Transverse colon (tissue), 4 donors: ENCODE measurements around the gene CAMSAP3. TPM values are rescaled to one million over a fixed set of nuclear protein-coding genes. Genes with fewer than 3 reads are reported as not detected.

Source experiments
- DNase-seq: peaks from one replicate; pipeline ENCODE4 v3.0.0-alpha.2; 2019
- H3K27ac ChIP-seq, 4 donors: fragments of 200-600 bp; sonication (generic); 2 replicates each; pipeline ENCODE4 v1.5.1; 2016 to 2018; ENCODE audit warnings: inconsistent platforms in 4 of 4
- H3K27me3 ChIP-seq: fragments of 200-600 bp; sonication (generic); 2 replicates; pipeline ENCODE4 v1.5.1; 2017; ENCODE audit warnings: inconsistent platforms
- H3K36me3 ChIP-seq, 4 donors: fragments of 200-600 bp; sonication (generic); 2 replicates each; pipeline ENCODE4 v1.5.1; 2017 to 2019; ENCODE audit warnings: inconsistent platforms in 4 of 4
- H3K4me1 ChIP-seq, 4 donors: fragments of 200-600 bp; sonication (generic); 2 replicates each; pipeline ENCODE4 v1.5.1; 2017 to 2020; ENCODE audit warnings: inconsistent platforms in 4 of 4
- H3K4me3 ChIP-seq, 4 donors: fragments of 200-600 bp; sonication (generic); 1 replicate in 1 of 4; 2 replicates in 3 of 4; pipeline versions ENCODE4 v1.5.1 to v1.6.1; 2017 to 2019; ENCODE audit warnings: inconsistent platforms in 4 of 4
- H3K9me3 ChIP-seq, 2 donors: fragments of 200-600 bp; sonication (generic); 2 replicates each; pipeline ENCODE4 v1.5.1; 2017 to 2019; ENCODE audit warnings: inconsistent platforms in 2 of 2
- CTCF ChIP-seq, 5 experiments: fragments of 200-600 bp in 3 of 5; fragments of 450-650 bp in 2 of 5; sonication (generic) in 3 of 5; IDR thresholded peaks; 1 replicate in 2 of 5; 2 replicates in 3 of 5; pipeline ENCODE4 v1.5.1; 2016 to 2017; ENCODE audit warnings: antibody characterized with exemption in 5 of 5, inconsistent platforms in 3 of 5, mild to moderate bottlenecking in 2 of 5, moderate library complexity in 1 of 5
- EP300 ChIP-seq: sonication (generic); formaldehyde crosslinking; IDR thresholded peaks from one replicate; pipeline ENCODE4 v1.6.1; 2017; ENCODE audit warnings: antibody characterized with exemption, low read depth
- POLR2A ChIP-seq: fragments of 450-650 bp; IDR thresholded peaks from one replicate; pipeline ENCODE4 v1.6.1; 2016; ENCODE audit warnings: antibody characterized with exemption, mild to moderate bottlenecking, moderate library complexity
- POLR2AphosphoS5 ChIP-seq, 3 donors: sonication (generic); formaldehyde crosslinking; IDR thresholded peaks; one replicate each; pipeline ENCODE4 v1.6.1; 2016; ENCODE audit warnings: antibody characterized with exemption in 3 of 3
- WGBS, 2 donors: methylation state at CpG; one replicate each; pipeline ENCODE4 v1.1.5; 2018; ENCODE audit warnings: low coverage in 1 of 2; 5-methylcytosine and 5-hydroxymethylcytosine counted together
- in situ Hi-C, 4 donors: fragments of 200-750 bp; cut with MboI; loops; one replicate each; pipeline versions ENCODE4 v1.15.0 to v1.15.1; 2017; ENCODE audit warnings: low sequenced_read_pairs in 3 of 4, low pct_ligation_motif_present in 1 of 4, low pct_unique_long_range_greater_than_20kb in 1 of 4
- intact Hi-C: fragments of 100-400 bp; cut with DNase I; formaldehyde crosslinking; loops from one replicate; pipeline ENCODE4 v1.15.1; 2023; ENCODE audit warnings: low total_unique reads
- total RNA-seq, 4 donors: library from RNA; depleted of rRNA; stranded (reverse); fragments of >200 nt; gene quantifications; one replicate each; pipeline ENCODE4 v1.1.0, GENCODE V29; 2016

CAMSAP3 gene
- total RNA-seq, 4 donors from 2014 or later, result 36.2 to 114 (median 61.6) TPM

- intact Hi-C loops, result no loop called here
- Histone ChIP-seq H3K36me3 (peaks cover 0 to 30% (median 3%) of the 10 kb centered on the region in 4 donors), H3K9me3 (no peaks in the 10 kb centered on the region), H3K27ac (no peak overlapping the region), H3K4me1 (peaks cover 0 to 3% (median 0%) of the 10 kb centered on the region in 4 donors), H3K27me3 (no peaks in the 10 kb centered on the region), H3K4me3 (no peak overlapping the region)
- TF ChIP-seq POLR2A (no peak), POLR2AphosphoS5 (IDR thresholded peaks at IDR 0.05) (no peak), CTCF (IDR thresholded peaks at IDR 0.05) (no peak), EP300 (no peak)
- DNase-seq, result no peak
- in situ Hi-C loops, result loop anchor here in 3 of 4 donors (25.0 kb wide), 2 partner anchors 192 to 258 kb away; no protein-coding TSS in a partner anchor
- WGBS, 2 donors, result 94% methylated on average over 19 of the region's 28 CpGs; no CpG with 5 or more reads in 1 of the 2 donors
These were observed 41.1 kb upstream of the CAMSAP3 start for GRCh38 chr19:7554565-7554964.

- peaks cover 0 to 3% (median 0%) of the 10 kb centered on the region in 4 donors for H3K4me1 ChIP-seq
- no peaks in the 10 kb centered on the region for H3K27me3 ChIP-seq
- H3K27ac ChIP-seq, result no peak overlapping the region
- H3K36me3 ChIP-seq, result peaks cover 0 to 36% (median 4%) of the 10 kb centered on the region in 4 donors
- in situ Hi-C loops, result loop anchor here in 3 of 4 donors (25.0 kb wide), 2 partner anchors 193 to 257 kb away; no protein-coding TSS in a partner anchor
- TF ChIP-seq CTCF (IDR thresholded peaks at IDR 0.05) (no peak), EP300 (no peak), POLR2A (no peak), POLR2AphosphoS5 (IDR thresholded peaks at IDR 0.05) (no peak)
- H3K9me3 ChIP-seq, result no peaks in the 10 kb centered on the region
- DNase-seq, result no peak
- 82 to 95% methylated on average over 11 to 55 of the region's 62 CpGs for WGBS, 2 donors
- no peak overlapping the region for H3K4me3 ChIP-seq
- intact Hi-C loops, result no loop called here
These were observed 40.4 kb upstream of the CAMSAP3 start for GRCh38 chr19:7554990-7555864.

- no peak overlapping the region for H3K27ac ChIP-seq
- H3K4me1 ChIP-seq, result no peaks in the 10 kb centered on the region
- H3K36me3 ChIP-seq, result peaks cover 0 to 36% (median 7%) of the 10 kb centered on the region in 4 donors
- intact Hi-C loops (no loop called here), in situ Hi-C loops (loop anchor here in 3 of 4 donors (25.0 kb wide), 2 partner anchors 195 to 255 kb away; no protein-coding TSS in a partner anchor)
- no peaks in the 10 kb centered on the region for H3K9me3 ChIP-seq
- no peak for DNase-seq
- no peak for TF ChIP-seq POLR2AphosphoS5 (IDR thresholded peaks at IDR 0.05)
- TF ChIP-seq POLR2A, result no peak
- no peak for TF ChIP-seq CTCF (IDR thresholded peaks at IDR 0.05)
- TF ChIP-seq EP300, result no peak
- H3K27me3 ChIP-seq, result no peaks in the 10 kb centered on the region
- WGBS, 2 donors, result 97% methylated on average over 53 of the region's 54 CpGs; no CpG with 5 or more reads in 1 of the 2 donors
- no peak overlapping the region for H3K4me3 ChIP-seq
These were observed 38.9 kb upstream of the CAMSAP3 start for GRCh38 chr19:7556696-7557315.

GRCh38 chr19:7558667-7559066, 37.0 kb upstream of the CAMSAP3 start:
- intact Hi-C loops, result no loop called here
- Histone ChIP-seq H3K36me3 (peaks cover 0 to 36% (median 7%) of the 10 kb centered on the region in 4 donors), H3K27ac (no peak overlapping the region)

More at GRCh38 chr19:7558667-7559066, 37.0 kb upstream of the CAMSAP3 start:
- Histone ChIP-seq H3K9me3 (no peaks in the 10 kb centered on the region), H3K4me1 (no peaks in the 10 kb centered on the region), H3K27me3 (no peaks in the 10 kb centered on the region), H3K4me3 (no peak overlapping the region)
- in situ Hi-C loops, result loop anchor here in 3 of 4 donors (25.0 kb wide), 2 partner anchors 196 to 254 kb away; no protein-coding TSS in a partner anchor
- 90 to 100% methylated on average over 1 to 18 of the region's 18 CpGs for WGBS, 2 donors
- TF ChIP-seq CTCF (IDR thresholded peaks at IDR 0.05), result no peak
- TF ChIP-seq POLR2A, result no peak
- TF ChIP-seq EP300, result no peak
- no peak for TF ChIP-seq POLR2AphosphoS5 (IDR thresholded peaks at IDR 0.05)
- no peak for DNase-seq
